Duodenal mucosa (tissue), 2 donors: ENCODE measurements around the gene MMP12.

Experiments
- H3K27ac ChIP-seq: one replicate; pipeline ENCODE4 v1.7.0; 2013; ENCODE audit warnings: low read depth, low read length
- H3K27me3 ChIP-seq, 2 donors: one replicate each; pipeline ENCODE4 v1.7.0; 2013; ENCODE audit warnings: low read length in 2 of 2, control low read depth in 1 of 2; ENCODE audit not compliant: insufficient read depth in 2 of 2, control insufficient read depth in 1 of 2
- H3K36me3 ChIP-seq, 2 donors: one replicate each; pipeline ENCODE4 v1.7.0; 2013; ENCODE audit warnings: low read length in 2 of 2, control low read depth in 1 of 2; ENCODE audit not compliant: insufficient read depth in 2 of 2, control insufficient read depth in 1 of 2
- H3K4me1 ChIP-seq, 2 donors: one replicate each; pipeline ENCODE4 v1.7.0; 2013; ENCODE audit warnings: low read length in 2 of 2, control low read depth in 1 of 2; ENCODE audit not compliant: insufficient read depth in 2 of 2, control insufficient read depth in 1 of 2
- H3K4me3 ChIP-seq, 2 donors: one replicate each; pipeline ENCODE4 v1.7.0; 2013; ENCODE audit warnings: low read length in 2 of 2, low read depth in 1 of 2
- H3K9ac ChIP-seq, 2 donors: one replicate each; pipeline ENCODE4 v1.7.0; 2013; ENCODE audit warnings: low read length in 2 of 2, low read depth in 1 of 2
- H3K9me3 ChIP-seq, 2 donors: one replicate each; pipeline ENCODE4 v1.7.0; 2013; ENCODE audit warnings: low read length in 2 of 2, control low read depth in 1 of 2; ENCODE audit not compliant: control insufficient read depth in 1 of 2

Gene MMP12

GRCh38 chr11:102853055-102853454, 21.7 kb downstream of the MMP12 start:
- H3K36me3 ChIP-seq, result no peaks in the 10 kb centered on the region
- H3K27me3 ChIP-seq, result no peaks in the 10 kb centered on the region
- H3K9me3 ChIP-seq, result no peaks in the 10 kb centered on the region
- no peak overlapping the region for H3K9ac ChIP-seq
- H3K27ac ChIP-seq, result no peak overlapping the region
- no peak overlapping the region for H3K4me3 ChIP-seq
- peaks cover 16 to 27% of the 10 kb centered on the region in 2 donors for H3K4me1 ChIP-seq

DNA sequence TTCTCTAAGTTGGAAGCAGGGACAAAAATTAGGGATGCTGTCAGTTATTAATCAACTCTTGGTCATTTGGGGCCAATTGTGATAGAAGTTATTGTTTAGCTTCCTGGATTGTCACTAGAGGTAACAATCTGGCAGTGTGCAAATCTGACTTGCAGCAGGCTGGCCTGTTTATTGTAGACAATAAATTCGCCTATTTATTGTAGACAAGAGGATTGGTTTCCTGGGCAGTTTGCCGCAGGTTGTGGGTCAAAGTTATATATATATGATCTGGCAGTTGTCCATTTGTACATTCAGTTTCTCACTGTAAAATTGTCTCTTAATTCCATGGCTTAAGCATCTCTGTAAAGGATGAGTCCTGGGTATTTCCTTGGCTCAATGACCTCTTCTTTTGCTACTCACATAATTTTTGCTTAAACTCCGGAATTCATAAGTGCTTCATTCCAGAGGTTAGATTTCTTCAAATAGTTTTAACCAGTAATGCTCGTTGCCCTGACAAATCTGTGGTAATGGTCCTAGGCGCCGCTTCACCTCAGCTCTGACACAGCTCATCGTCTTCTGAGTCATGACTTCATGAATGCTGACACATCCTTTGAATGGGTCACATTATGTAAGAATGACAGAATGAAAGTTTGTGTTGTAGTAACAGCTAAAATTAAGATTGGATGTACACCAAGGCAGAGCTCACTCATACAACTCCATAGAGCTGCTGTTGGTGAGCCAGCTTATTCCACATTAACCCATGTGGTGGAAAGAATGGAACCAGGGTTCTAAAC, 23.6 kb downstream of the MMP12 start:
- Histone ChIP-seq H3K4me3 (peak overlapping the region in 1 of 2 donors; percentile 30), H3K4me1 (peaks cover 16 to 30% of the 10 kb centered on the region in 2 donors), H3K36me3 (no peaks in the 10 kb centered on the region), H3K9ac (no peak overlapping the region), H3K27me3 (no peaks in the 10 kb centered on the region), H3K27ac (no peak overlapping the region), H3K9me3 (no peaks in the 10 kb centered on the region)

- Histone ChIP-seq H3K9me3 (no peaks in the 10 kb centered on the region), H3K9ac (no peak overlapping the region), H3K27ac (no peak overlapping the region), H3K4me1 (peaks cover 16 to 33% of the 10 kb centered on the region in 2 donors), H3K4me3 (no peak overlapping the region), H3K36me3 (no peaks in the 10 kb centered on the region), H3K27me3 (no peaks in the 10 kb centered on the region)
These were observed 25.5 kb downstream of the MMP12 start for GRCh38 chr11:102849311-102849710.

- Histone ChIP-seq H3K4me1 (peaks cover 10 to 25% of the 10 kb centered on the region in 2 donors), H3K27me3 (no peaks in the 10 kb centered on the region), H3K9me3 (no peaks in the 10 kb centered on the region), H3K27ac (no peak overlapping the region), H3K36me3 (no peaks in the 10 kb centered on the region), H3K9ac (no peak overlapping the region), H3K4me3 (no peak overlapping the region)
These were observed 28.5 kb downstream of the MMP12 start for GRCh38 chr11:102846292-102846691.

DNA sequence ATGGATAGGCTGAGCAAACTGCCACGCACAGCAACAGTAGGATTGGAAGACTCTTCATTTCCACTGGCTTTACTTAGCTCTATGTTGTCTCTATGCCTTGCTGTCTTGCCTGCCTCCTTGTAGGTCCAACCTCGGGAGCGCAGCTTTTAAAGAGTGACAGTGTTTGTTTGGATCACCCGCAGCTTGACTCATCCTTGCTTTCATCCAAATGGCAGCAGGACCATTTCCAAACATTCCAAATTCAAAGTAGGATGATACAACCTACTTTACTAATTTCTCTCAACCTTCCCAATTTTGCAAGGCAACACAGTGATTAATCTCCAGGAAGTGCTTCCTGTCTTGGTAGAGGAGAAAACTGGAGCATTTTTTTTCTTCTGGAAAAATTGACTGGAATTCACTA, 31.3 kb downstream of the MMP12 start, which contains the start of gene MMP3:
Gene MMP3, minus strand, starts transcription at position 121 of the 400 bp plus-strand sequence. Its CDS starts 63 bp downstream, at position 58.
- Histone ChIP-seq H3K9me3 (no peaks in the 10 kb centered on the region), H3K27ac (no peak within 1 kb of the TSS), H3K9ac (no peak within 1 kb of the TSS), H3K4me3 (no peak within 1 kb of the TSS), H3K4me1 (peaks cover 0 to 14% of the 10 kb centered on the region in 2 donors), H3K27me3 (no peaks in the 10 kb centered on the region), H3K36me3 (no peaks in the 10 kb centered on the region)

GRCh38 chr11:102842930-102843329, 31.9 kb downstream of the MMP12 start:
- no peaks in the 10 kb centered on the region for H3K9me3 ChIP-seq
- H3K27ac ChIP-seq, result no peak overlapping the region
- H3K27me3 ChIP-seq, result no peaks in the 10 kb centered on the region
- H3K4me1 ChIP-seq, result peaks cover 0 to 17% of the 10 kb centered on the region in 2 donors
- H3K4me3 ChIP-seq, result no peak overlapping the region
- no peak overlapping the region for H3K9ac ChIP-seq
- H3K36me3 ChIP-seq, result no peaks in the 10 kb centered on the region

- Histone ChIP-seq H3K27me3 (no peaks in the 10 kb centered on the region), H3K36me3 (no peaks in the 10 kb centered on the region), H3K4me3 (no peak overlapping the region), H3K9ac (no peak overlapping the region), H3K4me1 (peaks cover 7 to 27% of the 10 kb centered on the region in 2 donors), H3K9me3 (no peaks in the 10 kb centered on the region), H3K27ac (no peak overlapping the region)
These were observed 34.8 kb downstream of the MMP12 start for GRCh38 chr11:102840018-102840417.

GRCh38 chr11:102837646-102838045, 37.1 kb downstream of the MMP12 start:
- no peaks in the 10 kb centered on the region for H3K36me3 ChIP-seq
- no peak overlapping the region for H3K9ac ChIP-seq
- H3K27ac ChIP-seq, result no peak overlapping the region
- H3K27me3 ChIP-seq, result no peaks in the 10 kb centered on the region
- H3K9me3 ChIP-seq, result no peaks in the 10 kb centered on the region
- H3K4me3 ChIP-seq, result no peak overlapping the region
- H3K4me1 ChIP-seq, result peaks cover 7 to 24% of the 10 kb centered on the region in 2 donors

- H3K9ac ChIP-seq, result no peak overlapping the region
- no peaks in the 10 kb centered on the region for H3K9me3 ChIP-seq
- no peak overlapping the region for H3K27ac ChIP-seq
- peaks cover 7 to 24% of the 10 kb centered on the region in 2 donors for H3K4me1 ChIP-seq
- no peak overlapping the region for H3K4me3 ChIP-seq
- H3K27me3 ChIP-seq, result no peaks in the 10 kb centered on the region
- H3K36me3 ChIP-seq, result no peaks in the 10 kb centered on the region
These were observed 37.6 kb downstream of the MMP12 start for GRCh38 chr11:102837156-102837555.

DNA sequence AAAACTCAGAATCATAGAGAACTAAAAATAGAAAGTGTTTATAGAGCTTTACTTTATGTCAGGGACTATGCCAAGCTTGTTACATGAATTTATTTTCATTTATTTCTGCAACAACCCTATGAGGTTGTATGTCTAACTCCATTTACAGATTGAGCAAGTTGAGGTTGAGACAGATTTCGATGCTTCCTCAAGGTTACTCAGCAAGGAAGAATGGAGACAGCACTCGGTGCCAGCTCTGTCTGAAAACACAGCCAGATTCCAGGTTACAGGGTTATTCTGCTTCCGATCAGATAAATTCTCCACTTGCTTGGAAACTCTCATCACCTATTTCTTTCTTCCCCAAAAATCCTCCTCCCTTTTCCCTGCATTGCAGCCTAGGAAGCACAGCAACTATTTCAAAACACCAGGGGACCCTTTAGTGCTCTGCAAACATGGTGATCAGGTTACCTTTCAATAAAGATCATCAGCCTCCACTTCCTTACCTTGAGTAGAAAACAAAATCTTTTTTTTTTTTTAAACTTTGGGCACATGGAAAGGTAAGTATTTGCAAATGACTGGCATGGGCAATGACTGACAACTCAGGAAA, 38.4 kb downstream of the MMP12 start:
- Histone ChIP-seq H3K27ac (no peak overlapping the region), H3K4me3 (no peak overlapping the region), H3K4me1 (peaks cover 10 to 24% of the 10 kb centered on the region in 2 donors), H3K36me3 (no peaks in the 10 kb centered on the region), H3K9me3 (no peaks in the 10 kb centered on the region), H3K9ac (no peak overlapping the region), H3K27me3 (no peaks in the 10 kb centered on the region)
